GM19324 (cell line): ENCODE measurements around the gene CLEC2D.
"Not testable (repeated sequence)": the region's sequence is repeated elsewhere in the genome, so short reads cannot be mapped to it uniquely, and the experiment has no call there.

Source experiments
- ATAC-seq: cut with Tn5 transposase; IDR thresholded peaks from one replicate; pipeline ENCODE4 v1.9.1; 2021; ENCODE audit warnings: mild to moderate bottlenecking, moderate library complexity; ENCODE audit not compliant: unreplicated experiment, low FRiP score

CLEC2D gene

GRCh38 chr12:9698681-9699080 lies 29.2 kb downstream of the CLEC2D start:
- ATAC-seq, result no peak

GRCh38 chr12:9699269-9699897 lies 29.9 kb downstream of the CLEC2D start:
- no peak for ATAC-seq

- no peak for ATAC-seq
These were observed 30.5 kb downstream of the CLEC2D start for GRCh38 chr12:9699898-9700605.

- no peak for ATAC-seq
These were observed 31.1 kb downstream of the CLEC2D start for GRCh38 chr12:9700606-9700956.

- ATAC-seq, result no peak
These were observed 32.1 kb downstream of the CLEC2D start for GRCh38 chr12:9701380-9702154.

- ATAC-seq, result no peak
These were observed 32.7 kb downstream of the CLEC2D start for GRCh38 chr12:9702255-9702654.

- not testable (repeated sequence) for ATAC-seq
These were observed 35.0 kb downstream of the CLEC2D start for GRCh38 chr12:9704561-9704960.

GRCh38 chr12:9706086-9706685 lies 36.7 kb downstream of the CLEC2D start:
- ATAC-seq, result no peak

GRCh38 chr12:9707356-9707755 lies 37.8 kb downstream of the CLEC2D start:
- no peak for ATAC-seq

GRCh38 chr12:9707864-9708808 lies 38.6 kb downstream of the CLEC2D start:
- ATAC-seq, result no peak

- no peak for ATAC-seq
These were observed 39.3 kb downstream of the CLEC2D start for GRCh38 chr12:9708853-9709252.

- no peak for ATAC-seq
These were observed 41.3 kb downstream of the CLEC2D start for GRCh38 chr12:9710584-9711375.

- no peak for ATAC-seq
These were observed 42.2 kb downstream of the CLEC2D start for GRCh38 chr12:9711664-9712063.

- peak; percentile 60 for ATAC-seq
These were observed 43.6 kb downstream of the CLEC2D start for GRCh38 chr12:9713032-9713558.

GRCh38 chr12:9717070-9717925 lies 47.8 kb downstream of the CLEC2D start:
- no peak for ATAC-seq

GRCh38 chr12:9718968-9719367 lies 49.5 kb downstream of the CLEC2D start:
- ATAC-seq, result no peak

GRCh38 chr12:9719790-9720189 lies 50.3 kb downstream of the CLEC2D start:
- ATAC-seq, result no peak

GRCh38 chr12:9721394-9722092 lies 52.0 kb downstream of the CLEC2D start:
- ATAC-seq, result peak; percentile 53
